ENCODE data around the gene ZNF786. TPM values are rescaled to one million over a fixed set of nuclear protein-coding genes. Genes with fewer than 3 reads are reported as not detected.

The ZNF786 gene
- total and polyA plus RNA-seq, 9 of the 15 experiments (the other 6 are each of a cell fraction or from before 2014, with no cell fraction given), result 0.31 to 5.4 (median 3.0) TPM

GRCh38 chr7:149130572-149131198, 40.2 kb upstream of the ZNF786 start:
- CTCF ChIA-PET (ENCODE audit: low intra/inter-chr PET ratio), result no interaction called here
- Histone ChIP-seq H3K4me1 (replicated peaks in 1 of 2; ENCODE audit: control insufficient read depth in 2 of 2, insufficient read depth in 2 of 2, low read length in 2 of 2) (peaks cover 11 to 19% of the 10 kb centered on the region in 2 experiments), H3K79me2 (ENCODE audit: control insufficient read depth, insufficient read depth, low read length) (peaks cover 20% of the 10 kb centered on the region), H3K4me3 (no peak overlapping the region), H3K9ac (ENCODE audit: insufficient read depth in 1 of 2, low read depth in 2 of 2, low read length in 2 of 2) (no peak overlapping the region), H3K9me1 (ENCODE audit: control insufficient read depth, insufficient read depth, low read length) (no peaks in the 10 kb centered on the region), H3K27me3 (ENCODE audit: control insufficient read depth in 2 of 2, insufficient read depth in 2 of 2, low read length in 2 of 2) (no peaks in the 10 kb centered on the region), H3K9me3 (replicated peaks; ENCODE audit: control insufficient read depth, insufficient read depth, low read depth, low read length) (peaks cover 12% of the 10 kb centered on the region), H3K36me3 (ENCODE audit: control insufficient read depth, insufficient read depth, low read length) (peaks cover 29% of the 10 kb centered on the region; the same call in 2 of the 3 replicates), H4K20me1 (replicated peaks; ENCODE audit: control insufficient read depth, insufficient read depth, low read length) (no peaks in the 10 kb centered on the region), H3K27ac (ENCODE audit: extremely low read depth, low read depth, low read length) (no peak overlapping the region), H3K4me2 (ENCODE audit: insufficient read depth, low read length) (no peak overlapping the region), H2AFZ (ENCODE audit: low read depth, low read length) (no peak overlapping the region)
- in situ Hi-C loops (cut with MboI) (no loop called here), intact Hi-C loops (cut with micrococcal nuclease) (no loop called here)
- no peak for DNase-seq (ENCODE audit: extremely low read depth in 1 of 4, low spot score in 3 of 4)
- no TSS peak for BruUV-seq (replicated peaks)
- ATAC-seq, result no peak
- no peak for FAIRE-seq
- POLR2A ChIA-PET, result no interaction called here
- 68% methylated on average over 5 of the region's 5 CpGs for WGBS (ENCODE audit: insufficient coverage, low coverage, missing lambda C conversion rate)
- TF ChIP-seq ZNF507 (tag; conservative IDR thresholded peaks at IDR 0.05) (0 out of 2 replicates have a peak, but pooled peaks have one; percentile 25), CBX3 (IDR thresholded peaks at IDR 0.05; ENCODE audit: borderline replicate concordance in 1 of 2, low read length in 2 of 2) (peak in 1 of 2 experiments; percentile 94; a peak in 2 of 3 replicates), ZNF280B (CRISPR knock-in tag; IDR thresholded peaks at IDR 0.05) (peak; percentile 13; the same call in 1 of the 2 replicates), CBX1 (IDR thresholded peaks at IDR 0.05; ENCODE audit: low read depth) (peak; percentile 30), ARNT (IDR thresholded peaks at IDR 0.05) (0 out of 4 replicates have a peak, but pooled peaks of 1 of the 2 experiments have one; percentile 18), ZBTB33 (CRISPR knock-in tag; IDR thresholded peaks at IDR 0.05) (no peak), HDAC8 (tag; IDR thresholded peaks at IDR 0.05) (no peak), BRD9 (IDR thresholded peaks at IDR 0.05; ENCODE audit: low read depth, partially characterized antibody) (no peak), TRIM28 (IDR thresholded peaks at IDR 0.05) (peak; percentile 91; the same call in 1 of the 2 replicates), TRIM24 (IDR thresholded peaks at IDR 0.05) (peak; percentile 54 to 63; a peak in 2 of 4 replicates), ZNF280A (IDR thresholded peaks at IDR 0.05; ENCODE audit: low read depth, partially characterized antibody) (peak; percentile 67), FOXP1 (CRISPR knock-in tag; IDR thresholded peaks at IDR 0.05) (0 out of 2 replicates have a peak, but pooled peaks have one; percentile 15)
- TF ChIP-seq, protein P1, sequence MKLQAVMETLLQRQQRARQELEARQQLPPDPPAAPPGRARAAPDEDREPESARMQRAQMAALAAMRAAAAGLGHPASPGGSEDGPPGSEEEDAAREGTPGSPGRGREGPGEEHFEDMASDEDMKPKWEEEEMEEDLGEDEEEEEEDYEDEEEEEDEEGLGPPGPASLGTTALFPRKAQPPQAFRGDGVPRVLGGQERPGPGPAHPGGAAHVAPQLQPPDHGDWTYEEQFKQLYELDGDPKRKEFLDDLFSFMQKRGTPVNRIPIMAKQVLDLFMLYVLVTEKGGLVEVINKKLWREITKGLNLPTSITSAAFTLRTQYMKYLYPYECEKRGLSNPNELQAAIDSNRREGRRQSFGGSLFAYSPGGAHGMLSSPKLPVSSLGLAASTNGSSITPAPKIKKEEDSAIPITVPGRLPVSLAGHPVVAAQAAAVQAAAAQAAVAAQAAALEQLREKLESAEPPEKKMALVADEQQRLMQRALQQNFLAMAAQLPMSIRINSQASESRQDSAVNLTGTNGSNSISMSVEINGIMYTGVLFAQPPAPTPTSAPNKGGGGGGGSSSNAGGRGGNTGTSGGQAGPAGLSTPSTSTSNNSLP (IDR thresholded peaks at IDR 0.05; ENCODE audit: borderline replicate concordance, low read depth, low read length), result no peak
